OCI-M2 (cell line): ENCODE results near the gene TALDO1.

Experiments used
- DNase-seq: peaks from one replicate; lab custom pipeline; 2025; ENCODE audit not compliant: unreplicated experiment; lab: John Stamatoyannopoulos, UW

The TALDO1 gene

GRCh38 chr11:747158-748006, at the start of gene TALDO1:
Gene TALDO1, plus strand, starts transcription at chr11:747464. Its CDS starts 18 bp downstream, at chr11:747482.
- peak; percentile 22 for DNase-seq

GRCh38 chr11:697811-698311, 49.4 kb upstream of the TALDO1 start:
- DNase-seq: no peak

GRCh38 chr11:698493-699115, 48.7 kb upstream of the TALDO1 start:
- DNase-seq: no peak

- DNase-seq: no peak
Measured at GRCh38 chr11:699116-699508, 48.2 kb upstream of the TALDO1 start.

GRCh38 chr11:699753-700152, 47.5 kb upstream of the TALDO1 start:
- no peak for DNase-seq

- no peak for DNase-seq
Measured at GRCh38 chr11:701741-702461, 45.4 kb upstream of the TALDO1 start.

GRCh38 chr11:702462-703461, 44.5 kb upstream of the TALDO1 start:
- DNase-seq: no peak

- DNase-seq: no peak
Measured at GRCh38 chr11:703506-703905, 43.8 kb upstream of the TALDO1 start.

- no peak for DNase-seq
Measured at GRCh38 chr11:704228-704674, 43.0 kb upstream of the TALDO1 start.

GRCh38 chr11:704781-705645, 42.3 kb upstream of the TALDO1 start:
- DNase-seq: no peak

- DNase-seq: no peak
Measured at GRCh38 chr11:705646-706438, 41.4 kb upstream of the TALDO1 start, which contains the start of gene EPS8L2. Gene EPS8L2, plus strand, starts transcription at chr11:706231. Its CDS starts 3,177 bp downstream, at chr11:709408.

GRCh38 chr11:706439-706956, 40.8 kb upstream of the TALDO1 start:
- no peak for DNase-seq

GRCh38 chr11:706957-707816, 40.1 kb upstream of the TALDO1 start:
- no peak for DNase-seq

- DNase-seq: no peak
Measured at GRCh38 chr11:707817-708420, 39.3 kb upstream of the TALDO1 start.

GRCh38 chr11:708511-708910, 38.8 kb upstream of the TALDO1 start:
- DNase-seq: no peak

GRCh38 chr11:709109-709997, 37.9 kb upstream of the TALDO1 start:
- no peak for DNase-seq
